C4-2B (cell line): ENCODE results near the gene CENATAC.

ENCODE experiments used
- ZFX ChIP-seq: fragments of 450-650 bp; IDR thresholded peaks from 2 replicates; pipeline ENCODE4 v1.6.1; 2017
- TF ChIP-seq, protein P1 (sequence below): fragments of 450-650 bp; conservative IDR thresholded peaks from 2 replicates; pipeline ENCODE4 v1.5.1; 2017; ENCODE audit warnings: mild to moderate bottlenecking

DNA sequence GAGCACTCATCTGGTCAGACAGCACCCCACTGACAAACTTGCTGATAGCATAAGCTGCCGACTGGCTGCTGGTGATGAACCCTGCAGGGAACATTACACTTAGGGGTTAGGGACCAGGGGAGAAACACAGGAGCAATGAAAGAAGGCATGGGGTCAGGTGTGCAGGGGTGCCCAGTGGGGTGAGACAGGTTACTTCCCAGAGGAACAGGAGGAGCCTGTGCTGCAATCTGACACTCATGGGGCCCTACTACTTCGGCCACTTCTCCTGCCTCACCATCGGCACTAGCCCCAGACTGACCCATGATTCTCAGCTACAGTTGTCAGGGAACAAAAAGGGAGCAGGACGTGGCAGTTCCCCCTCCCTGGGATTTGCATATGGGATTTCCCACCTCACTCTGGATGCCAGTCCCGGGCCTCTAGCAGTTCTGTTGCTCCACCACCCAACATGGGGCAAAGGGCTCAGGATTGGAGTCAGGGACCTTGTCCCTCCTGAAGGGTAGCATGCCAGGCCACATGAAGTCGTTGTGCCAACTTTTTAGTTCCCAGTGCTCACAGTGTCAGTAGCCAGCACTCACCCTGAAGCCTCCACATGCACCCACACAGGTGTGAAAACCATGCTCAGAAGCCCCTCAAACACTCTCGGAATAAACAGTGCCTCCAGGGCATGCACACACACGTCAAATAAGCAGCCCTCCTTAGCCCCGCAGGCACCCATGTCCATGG lies 30.6 kb downstream of the CENATAC start:
- TF ChIP-seq, protein P1, sequence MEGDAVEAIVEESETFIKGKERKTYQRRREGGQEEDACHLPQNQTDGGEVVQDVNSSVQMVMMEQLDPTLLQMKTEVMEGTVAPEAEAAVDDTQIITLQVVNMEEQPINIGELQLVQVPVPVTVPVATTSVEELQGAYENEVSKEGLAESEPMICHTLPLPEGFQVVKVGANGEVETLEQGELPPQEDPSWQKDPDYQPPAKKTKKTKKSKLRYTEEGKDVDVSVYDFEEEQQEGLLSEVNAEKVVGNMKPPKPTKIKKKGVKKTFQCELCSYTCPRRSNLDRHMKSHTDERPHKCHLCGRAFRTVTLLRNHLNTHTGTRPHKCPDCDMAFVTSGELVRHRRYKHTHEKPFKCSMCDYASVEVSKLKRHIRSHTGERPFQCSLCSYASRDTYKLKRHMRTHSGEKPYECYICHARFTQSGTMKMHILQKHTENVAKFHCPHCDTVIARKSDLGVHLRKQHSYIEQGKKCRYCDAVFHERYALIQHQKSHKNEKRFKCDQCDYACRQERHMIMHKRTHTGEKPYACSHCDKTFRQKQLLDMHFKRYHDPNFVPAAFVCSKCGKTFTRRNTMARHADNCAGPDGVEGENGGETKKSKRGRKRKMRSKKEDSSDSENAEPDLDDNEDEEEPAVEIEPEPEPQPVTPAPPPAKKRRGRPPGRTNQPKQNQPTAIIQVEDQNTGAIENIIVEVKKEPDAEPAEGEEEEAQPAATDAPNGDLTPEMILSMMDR: no peak
- no peak for TF ChIP-seq ZFX
